RWPE1 (cell line): ENCODE data around the gene EFNA4.
A peak's percentile ranks its signal among the peaks of the same experiment; 100 is the strongest.

Experiments
- CTCF ChIA-PET: fragments of 350-600 bp; sonication (Branson Sonifier 250); formaldehyde crosslinking; extraction: SDS; loops from one replicate; lab custom pipeline; 2021; lab: Yijun Ruan, JAX
- POLR2A ChIA-PET: fragments of 400-600 bp; formaldehyde crosslinking; extraction: SDS; loops from one replicate; lab custom pipeline; 2020; ENCODE audit warnings: antibody characterized with exemption; ENCODE audit not compliant: low non-redundant PET; lab: Yijun Ruan, JAX
- DNase-seq: peaks from one replicate; pipeline ENCODE4 v3.0.0; 2012; ENCODE audit warnings: low spot score
- H3K27ac ChIP-seq: fragments of 450-650 bp; 2 replicates; pipeline ENCODE4 v1.5.1; 2017
- CTCF ChIP-seq: fragments of 450-650 bp; conservative IDR thresholded peaks from 2 replicates; pipeline ENCODE4 v1.5.1; 2017; ENCODE audit warnings: low read depth, mild to moderate bottlenecking

The EFNA4 gene

DNA sequence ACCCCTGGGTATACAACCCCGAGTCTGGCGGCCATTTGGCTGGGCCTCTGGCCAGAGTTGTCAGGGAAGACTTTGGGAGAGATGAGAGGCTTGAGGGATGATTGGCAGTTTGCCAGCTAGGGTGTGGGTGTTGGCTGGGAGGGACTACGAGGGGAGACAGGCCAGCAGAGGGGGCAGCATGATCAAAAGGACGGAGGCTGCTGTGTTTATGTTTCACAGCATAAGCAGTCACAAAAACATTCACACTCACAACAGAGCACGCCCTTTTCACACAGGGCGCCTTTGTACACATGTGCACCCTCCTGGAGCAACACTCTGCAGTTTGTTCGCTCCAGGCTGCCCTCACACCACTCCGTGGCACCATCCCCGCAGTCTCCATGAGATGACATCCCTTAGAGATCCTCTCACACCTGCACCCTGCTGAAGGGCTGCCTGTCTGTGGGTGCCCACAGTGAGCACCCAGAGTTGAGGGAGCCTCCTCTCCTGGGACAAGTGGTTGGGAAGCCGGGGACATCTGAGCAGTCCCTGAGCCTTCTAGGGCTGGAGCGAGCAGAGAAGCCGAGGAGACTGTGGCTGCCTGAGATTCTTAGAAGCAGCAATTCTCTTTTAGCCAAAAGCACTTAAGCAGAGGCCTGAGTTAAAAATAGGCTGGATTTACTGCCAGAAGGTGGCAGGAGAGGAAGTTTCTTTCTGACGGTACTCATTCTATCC lies 30.5 kb downstream of the EFNA4 start:
- ChIA-PET CTCF (interaction anchor here (0.8 to 2.5 kb wide), 3 partner anchors 9 to 74 kb away, joined by 6 to 15 read pairs (median 12); no protein-coding TSS in a partner anchor), POLR2A (no interaction called here)
- no peak for DNase-seq
- peak overlapping the region; percentile 72 for H3K27ac ChIP-seq
- TF ChIP-seq CTCF, result peak; percentile 66

GRCh38 chr1:155094622-155094948 lies 31.0 kb downstream of the EFNA4 start:
- ChIA-PET POLR2A (no interaction called here), CTCF (interaction anchor here (0.6 to 2.5 kb wide), 3 partner anchors 9 to 73 kb away, joined by 4 to 15 read pairs (median 12); no protein-coding TSS in a partner anchor)
- H3K27ac ChIP-seq, result peak overlapping the region; percentile 72
- no peak for TF ChIP-seq CTCF
- DNase-seq, result no peak

DNA sequence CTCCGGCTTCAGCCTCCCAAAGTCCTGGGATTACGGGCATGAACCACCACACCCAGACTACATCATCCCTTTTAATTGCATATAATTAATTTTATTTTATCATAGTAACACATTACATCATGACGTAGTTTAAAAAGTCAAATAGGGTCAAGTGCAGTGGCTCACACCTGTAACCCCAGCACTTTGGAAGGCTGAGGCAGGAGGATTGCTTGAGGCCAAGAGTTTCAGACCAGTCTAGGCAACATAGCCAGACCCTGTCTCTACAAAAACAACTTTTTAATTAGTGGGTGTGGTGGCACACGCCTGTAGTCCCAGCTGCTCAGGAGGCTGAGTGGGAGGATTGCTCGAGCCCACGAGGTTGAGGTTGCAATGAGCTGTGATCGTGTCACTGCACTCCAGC lies 35.8 kb downstream of the EFNA4 start:
- ChIA-PET CTCF (interaction anchor here (1.4 kb wide), 1 partner anchor 68 kb away, joined by 5 read pairs; no protein-coding TSS in a partner anchor), POLR2A (no interaction called here)
- TF ChIP-seq CTCF, result no peak

DNA sequence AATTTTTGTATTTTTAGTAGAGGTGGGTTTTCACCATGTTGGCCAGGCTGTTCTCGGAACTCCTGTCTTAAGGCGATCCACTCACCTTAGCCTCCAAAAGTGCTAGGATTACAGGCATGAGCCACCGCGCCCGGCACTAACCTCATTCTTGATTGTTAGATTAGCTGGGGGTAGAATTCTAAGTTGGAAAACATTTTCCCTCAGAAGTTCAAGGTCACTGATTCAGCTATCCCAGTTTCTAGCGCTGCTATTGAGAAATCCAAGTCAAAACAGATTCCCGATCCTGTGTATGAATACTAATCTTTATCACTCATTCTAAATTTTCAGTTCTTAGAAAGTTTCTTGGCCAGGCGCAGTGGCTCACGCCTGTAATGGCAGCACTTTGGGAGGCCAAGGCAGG lies 39.8 kb downstream of the EFNA4 start:
- no peak for TF ChIP-seq CTCF
- CTCF ChIA-PET, result no interaction called here
- POLR2A ChIA-PET, result no interaction called here
- DNase-seq, result no peak
- H3K27ac ChIP-seq, result no peak overlapping the region

More for the DNA sequence above, 35.8 kb downstream of the EFNA4 start:
- DNase-seq, result no peak
- no peak overlapping the region for H3K27ac ChIP-seq

GRCh38 chr1:155104605-155105534 lies 41.3 kb downstream of the EFNA4 start:
- no peak for DNase-seq
- no peak for TF ChIP-seq CTCF
- POLR2A ChIA-PET, result no interaction called here
- CTCF ChIA-PET, result interaction anchor here (1.0 to 2.3 kb wide), 2 partner anchors 13 to 62 kb away, joined by 3 to 7 read pairs; no protein-coding TSS in a partner anchor
- H3K27ac ChIP-seq, result no peak overlapping the region

- H3K27ac ChIP-seq, result no peak overlapping the region
- no peak for TF ChIP-seq CTCF
- ChIA-PET CTCF (interaction anchor here (1.0 to 2.3 kb wide), 2 partner anchors 14 to 62 kb away, joined by 3 to 7 read pairs; no protein-coding TSS in a partner anchor), POLR2A (no interaction called here)
- DNase-seq, result no peak
These were observed 42.1 kb downstream of the EFNA4 start for GRCh38 chr1:155105604-155106011.
